BJ (cell line): Measurements from ENCODE around the gene GALNTL6. TPM values are rescaled to one million over a fixed set of nuclear protein-coding genes. Genes with fewer than 3 reads are reported as not detected.

ENCODE experiments used
- CTCF ChIA-PET: fragments of 350-600 bp; formaldehyde crosslinking; extraction: SDS; loops from one replicate; lab custom pipeline; 2021; ENCODE audit warnings: antibody characterized with exemption, inconsistent platforms; lab: Yijun Ruan, JAX
- POLR2A ChIA-PET: fragments of 300-600 bp; sonication (Branson Sonifier 250); formaldehyde crosslinking; extraction: SDS; loops from one replicate; lab custom pipeline; 2021; ENCODE audit warnings: antibody characterized with exemption; lab: Charles Lee
- DNase-seq: peaks from one replicate; pipeline ENCODE4 v3.0.0-alpha.2; 2011; ENCODE audit warnings: low read depth
- H3K27me3 ChIP-seq: 2 replicates; pipeline ENCODE4 v1.6.0; 2011; ENCODE audit warnings: low read length; ENCODE audit not compliant: control insufficient read depth, insufficient read depth
- H3K36me3 ChIP-seq: 2 replicates; pipeline ENCODE4 v1.5.1; 2011; ENCODE audit warnings: low read length; ENCODE audit not compliant: control insufficient read depth, insufficient read depth
- H3K4me3 ChIP-seq: 2 replicates; pipeline ENCODE4 v1.5.1; 2011; ENCODE audit warnings: low read depth, mild to moderate bottlenecking, control low read depth, low read length
- CTCF ChIP-seq: IDR thresholded peaks from 2 replicates; pipeline ENCODE4 v1.5.1; 2011; ENCODE audit warnings: low read depth, mild to moderate bottlenecking, control low read depth, inconsistent platforms, low read length, moderate library complexity; ENCODE audit not compliant: insufficient read depth
- polyA plus RNA-seq: library from polyadenylated mRNA; depleted of rRNA; stranded (reverse); fragments of >200 nt; gene quantifications from 2 replicates; pipeline ENCODE4 v1.2.3, GENCODE V29; 2011

Gene GALNTL6
- polyA plus RNA-seq, 1 experiment: 0.02 TPM

DNA sequence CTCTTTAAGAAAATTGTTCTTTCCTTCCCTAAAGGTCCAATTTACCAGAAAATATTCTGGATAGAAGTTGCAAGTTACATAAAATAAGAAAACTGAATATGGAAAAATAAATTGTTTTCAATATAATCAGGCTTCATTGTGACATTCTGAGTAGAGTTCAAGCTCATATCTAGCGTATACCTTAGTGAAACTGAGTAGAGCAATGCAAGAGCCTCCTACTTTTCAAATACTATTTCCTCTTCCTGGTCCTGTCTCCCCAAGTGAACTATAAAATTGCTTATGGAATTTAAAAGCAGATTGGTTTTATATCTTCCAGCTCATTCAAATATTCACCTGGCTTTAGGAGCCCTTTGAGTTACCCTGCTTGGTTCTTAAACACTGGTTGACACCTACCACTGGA lies 1166.1 kb downstream of the GALNTL6 start:
- TF ChIP-seq CTCF: no peak
- ChIA-PET CTCF (interaction anchor here (0.6 kb wide), 1 partner anchor 1111 kb away, joined by 5 read pairs; no protein-coding TSS in a partner anchor), POLR2A (no interaction called here)

DNA sequence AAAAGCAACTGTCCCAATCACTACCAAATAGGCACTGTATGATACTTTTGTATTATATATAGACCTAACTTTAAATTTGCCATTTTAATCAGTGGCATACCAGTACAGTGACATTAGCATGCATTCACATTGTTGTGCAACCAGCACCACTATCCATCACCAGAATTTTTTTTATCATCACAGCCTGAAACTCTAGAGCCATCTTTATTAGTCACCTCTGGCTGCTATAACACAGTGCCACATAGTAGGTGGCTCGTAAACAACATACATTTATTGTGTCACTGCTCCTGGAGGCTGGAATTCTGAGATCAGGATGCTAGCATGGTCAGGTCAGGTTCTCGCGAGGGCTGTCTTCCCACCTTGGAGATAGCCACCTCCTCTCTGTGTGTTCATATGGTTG lies 1167.0 kb downstream of the GALNTL6 start:
- POLR2A ChIA-PET: no interaction called here

More for the DNA sequence above, 1166.1 kb downstream of the GALNTL6 start:
- no peak for DNase-seq
- H3K4me3 ChIP-seq: no peak overlapping the region
- H3K36me3 ChIP-seq: no peaks in the 10 kb centered on the region
- no peaks in the 10 kb centered on the region for H3K27me3 ChIP-seq

DNA sequence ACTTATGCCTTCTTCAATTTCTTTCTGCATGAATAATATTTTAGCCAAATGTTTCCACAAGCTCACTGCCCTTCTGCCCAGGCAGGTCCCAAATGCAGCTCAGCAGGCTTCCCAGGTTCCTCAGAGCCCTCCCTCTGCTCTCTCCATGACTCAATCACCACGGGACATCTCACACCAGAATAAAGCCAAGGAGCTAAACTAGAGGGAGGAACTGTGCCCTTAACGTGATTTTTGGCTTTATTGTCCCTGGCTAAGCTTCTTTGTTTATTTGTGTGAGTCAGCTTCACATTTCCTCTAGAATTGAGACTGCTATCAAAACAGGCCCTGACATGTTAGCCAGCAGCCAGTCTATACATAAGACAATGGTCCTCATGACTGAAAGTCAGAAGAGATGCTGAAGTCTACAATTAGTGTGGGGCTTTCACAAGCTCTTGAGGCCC lies 1169.0 kb downstream of the GALNTL6 start:
- POLR2A ChIA-PET: interaction anchor here (0.6 kb wide), 1 partner anchor 606 kb away, joined by 9 read pairs; no protein-coding TSS in a partner anchor
- Histone ChIP-seq H3K27me3 (no peaks in the 10 kb centered on the region), H3K4me3 (no peak overlapping the region), H3K36me3 (no peaks in the 10 kb centered on the region)
- DNase-seq: peak; percentile 73
- CTCF ChIA-PET: no interaction called here
- TF ChIP-seq CTCF: no peak

More for the DNA sequence above, 1167.0 kb downstream of the GALNTL6 start:
- CTCF ChIA-PET: interaction anchor here (0.6 kb wide), 1 partner anchor 1110 kb away, joined by 5 read pairs; no protein-coding TSS in a partner anchor
- H3K4me3 ChIP-seq: no peak overlapping the region
- no peak for DNase-seq
- H3K36me3 ChIP-seq: no peaks in the 10 kb centered on the region
- TF ChIP-seq CTCF: no peak
- no peaks in the 10 kb centered on the region for H3K27me3 ChIP-seq

DNA sequence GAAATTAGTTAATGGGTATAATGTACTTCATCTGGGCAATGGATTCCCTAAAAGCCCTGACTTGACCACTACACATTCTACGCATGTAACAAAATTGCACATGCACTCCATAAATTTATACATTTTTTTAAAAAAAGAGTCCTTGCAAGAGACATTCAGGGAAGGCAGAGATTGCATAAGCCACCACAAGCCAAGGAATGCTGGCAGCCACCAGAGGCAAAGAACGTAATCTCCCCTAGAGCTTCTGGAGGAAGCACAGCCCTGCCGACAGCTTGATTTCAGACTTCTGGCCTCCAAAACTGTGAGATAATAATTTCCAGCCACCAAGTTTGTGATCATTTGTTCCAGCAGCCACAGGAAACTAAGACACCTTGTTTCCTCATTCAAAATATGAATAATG lies 1169.8 kb downstream of the GALNTL6 start:
- Histone ChIP-seq H3K27me3 (no peaks in the 10 kb centered on the region), H3K36me3 (no peaks in the 10 kb centered on the region), H3K4me3 (no peak overlapping the region)
- DNase-seq: no peak
- TF ChIP-seq CTCF: no peak
- POLR2A ChIA-PET: no interaction called here
- CTCF ChIA-PET: interaction anchor here (0.6 kb wide), 1 partner anchor 291 kb away, joined by 6 read pairs; no protein-coding TSS in a partner anchor

DNA sequence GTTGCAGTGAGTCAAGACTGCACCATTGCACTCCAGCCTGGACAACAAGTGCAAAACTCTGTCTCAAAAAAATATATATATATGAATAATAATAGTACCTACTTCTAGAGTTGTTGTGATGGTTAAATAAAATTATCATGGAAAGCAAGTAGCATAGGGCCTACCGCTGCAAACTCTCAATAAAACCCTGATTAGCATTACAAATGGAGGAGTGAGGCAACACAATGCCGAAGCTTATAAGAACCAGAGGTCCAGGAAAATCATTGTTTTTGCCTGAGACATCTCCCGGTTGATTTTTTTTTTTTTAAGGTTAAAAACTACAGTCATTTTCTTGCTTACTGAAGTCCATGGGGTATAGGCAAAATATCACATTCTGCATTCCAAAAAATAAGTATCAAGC lies 1170.4 kb downstream of the GALNTL6 start:
- Histone ChIP-seq H3K36me3 (no peaks in the 10 kb centered on the region), H3K4me3 (no peak overlapping the region), H3K27me3 (no peaks in the 10 kb centered on the region)
- CTCF ChIA-PET: interaction anchor here (0.6 kb wide), 1 partner anchor 290 kb away, joined by 6 read pairs; no protein-coding TSS in a partner anchor
- TF ChIP-seq CTCF: no peak
- POLR2A ChIA-PET: no interaction called here
- no peak for DNase-seq
